H1 (cell line): ENCODE measurements around the gene DYNLL1. TPM values are rescaled to one million over a fixed set of nuclear protein-coding genes. Genes with fewer than 3 reads are reported as not detected.

ENCODE experiments used
- CTCF ChIA-PET: fragments of 300-600 bp; sonication (Branson Sonifier 250); formaldehyde crosslinking; loops from one replicate; lab custom pipeline; 2021; ENCODE audit not compliant: partially characterized antibody; lab: Charles Lee
- POLR2A ChIA-PET: fragments of 300-600 bp; sonication (Branson Sonifier 250); formaldehyde crosslinking; loops from one replicate; lab custom pipeline; 2021; ENCODE audit warnings: inconsistent platforms; ENCODE audit not compliant: partially characterized antibody; lab: Charles Lee
- DNase-seq, 2 experiments: peaks; one replicate each; pipeline versions ENCODE4 v3.0.0 to v3.0.0-alpha.2; 2010 to 2022; ENCODE audit warnings: low spot score in 2 of 2, low read depth in 1 of 2, mixed read lengths in 1 of 2
- FAIRE-seq: peaks from 2 replicates; lab custom pipeline; 2011; peaks lifted over from hg19 to GRCh38; lab: Jason Lieb, UNC
- H2AFZ ChIP-seq: 2 replicates; pipeline ENCODE4 v1.8.1; 2012; ENCODE audit warnings: low read length, inconsistent platforms
- H2AK5ac ChIP-seq: 2 replicates; pipeline ENCODE4 v1.6.1; 2013; ENCODE audit warnings: low read depth, low read length
- H2BK120ac ChIP-seq: replicated peaks from 2 replicates; pipeline ENCODE3; 2013; ENCODE audit warnings: low read depth, low read length, inconsistent platforms
- H2BK12ac ChIP-seq: 2 replicates; pipeline ENCODE4 v1.6.1; 2013; ENCODE audit warnings: low read depth, low read length
- H2BK15ac ChIP-seq: 2 replicates; pipeline ENCODE4 v1.6.1; 2013; ENCODE audit warnings: low read length
- H2BK20ac ChIP-seq: 2 replicates; pipeline ENCODE4 v1.6.1; 2013; ENCODE audit warnings: low read length
- H2BK5ac ChIP-seq: 2 replicates; pipeline ENCODE4 v1.6.1; 2013; ENCODE audit warnings: low read depth, low read length
- H3K14ac ChIP-seq: 2 replicates; pipeline ENCODE4 v1.6.1; 2013; ENCODE audit warnings: inconsistent platforms; ENCODE audit not compliant: insufficient read length
- H3K18ac ChIP-seq: 2 replicates; pipeline ENCODE4 v1.6.1; 2013; ENCODE audit warnings: low read length; ENCODE audit errors: extremely low read depth
- H3K23ac ChIP-seq: 2 replicates; pipeline ENCODE4 v1.6.1; 2013; ENCODE audit warnings: inconsistent platforms; ENCODE audit not compliant: insufficient read length
- H3K23me2 ChIP-seq: 2 replicates; pipeline ENCODE4 v1.6.1; 2013; ENCODE audit warnings: low read depth, low read length
- H3K27ac ChIP-seq: 2 replicates; pipeline ENCODE4 v1.6.1; 2011; ENCODE audit warnings: low read depth, low read length, inconsistent platforms
- H3K27me3 ChIP-seq, 4 experiments: replicated peaks in 1 of 4; 1 replicate in 1 of 4; 2 replicates in 3 of 4; pipeline versions ENCODE4 v1.6.1 to v1.8.1; 2011 to 2013; ENCODE audit warnings: low read length in 3 of 4, mild to moderate bottlenecking in 3 of 4, inconsistent platforms in 2 of 4, mixed read lengths in 2 of 4, moderate library complexity in 1 of 4; ENCODE audit not compliant: control insufficient read depth in 3 of 4, insufficient read depth in 3 of 4; ENCODE audit errors: extremely low read depth in 1 of 4
- H3K36me3 ChIP-seq, 4 experiments: 2 replicates each; pipeline versions ENCODE4 v1.6.1 to v1.8.1; 2011 to 2013; ENCODE audit warnings: mild to moderate bottlenecking in 4 of 4, low read length in 3 of 4, moderate library complexity in 2 of 4, control low read depth in 1 of 4, inconsistent platforms in 1 of 4; ENCODE audit not compliant: insufficient read depth in 4 of 4, control insufficient read depth in 2 of 4
- H3K4ac ChIP-seq: replicated peaks from 2 replicates; pipeline ENCODE3; 2013; ENCODE audit warnings: low read length, low read depth, mixed read lengths, inconsistent platforms; ENCODE audit not compliant: insufficient read length
- H3K4me1 ChIP-seq, 4 experiments: replicated peaks in 1 of 4; 1 replicate in 1 of 4; 2 replicates in 3 of 4; pipeline versions ENCODE4 v1.6.1 to v1.8.1; 2011 to 2013; ENCODE audit warnings: low read length in 3 of 4, inconsistent platforms in 2 of 4, mixed read lengths in 1 of 4; ENCODE audit not compliant: insufficient read depth in 4 of 4, control insufficient read depth in 3 of 4
- H3K4me2 ChIP-seq, 2 experiments: 2 replicates each; pipeline versions ENCODE4 v1.6.1 to v1.8.1; 2011 to 2013; ENCODE audit warnings: low read depth in 2 of 2, low read length in 2 of 2, control low read depth in 1 of 2, inconsistent platforms in 1 of 2, mild to moderate bottlenecking in 1 of 2; ENCODE audit not compliant: insufficient read depth in 1 of 2
- H3K4me3 ChIP-seq, 4 experiments: fragments of 200-600, 300-600 bp in 1 of 4; sonication (generic), shearing (Covaris generic), sonication (Bioruptor Twin) in 1 of 4; 2 replicates each; pipeline versions ENCODE4 v1.5.1 to v1.8.1; 2011 to 2016; ENCODE audit warnings: low read length in 4 of 4, low read depth in 3 of 4, control low read depth in 2 of 4, inconsistent platforms in 2 of 4, mild to moderate bottlenecking in 2 of 4, mixed read lengths in 1 of 4, moderate library complexity in 1 of 4; ENCODE audit not compliant: insufficient read depth in 2 of 4; ENCODE audit errors: extremely low read depth in 1 of 4
- H3K56ac ChIP-seq: replicated peaks from 2 replicates; pipeline ENCODE3; 2013; ENCODE audit warnings: low read depth, mild to moderate bottlenecking, mixed read lengths, low read length, inconsistent platforms; ENCODE audit not compliant: insufficient read length
- H3K79me1 ChIP-seq: 2 replicates; pipeline ENCODE4 v1.6.1; 2013; ENCODE audit warnings: low read depth, low read length, control low read depth
- H3K79me2 ChIP-seq, 2 experiments: 2 replicates each; pipeline versions ENCODE4 v1.6.1 to v1.8.1; 2012 to 2013; ENCODE audit warnings: low read length in 2 of 2, mild to moderate bottlenecking in 2 of 2, inconsistent platforms in 1 of 2; ENCODE audit not compliant: insufficient read depth in 2 of 2, control insufficient read depth in 1 of 2
- H3K9ac ChIP-seq, 4 experiments: replicated peaks in 1 of 4; 1 replicate in 1 of 4; 2 replicates in 3 of 4; pipeline versions ENCODE4 v1.6.1 to v1.8.1; 2011 to 2013; ENCODE audit warnings: low read depth in 3 of 4, low read length in 3 of 4, control low read depth in 2 of 4, mild to moderate bottlenecking in 2 of 4, moderate library complexity in 2 of 4, inconsistent platforms in 1 of 4; ENCODE audit errors: extremely low read depth in 1 of 4
- H3K9me3 ChIP-seq, 2 experiments: 2 replicates each; pipeline versions ENCODE4 v1.6.1 to v1.8.1; 2012 to 2013; ENCODE audit warnings: mild to moderate bottlenecking in 2 of 2, moderate library complexity in 2 of 2, control low read depth in 1 of 2, inconsistent platforms in 1 of 2, low read depth in 1 of 2, low read length in 1 of 2, mixed read lengths in 1 of 2; ENCODE audit not compliant: insufficient read depth in 2 of 2
- H4K20me1 ChIP-seq, 2 experiments: replicated peaks in 1 of 2; 2 replicates each; pipeline versions ENCODE3 to v1.8.1; 2011 to 2013; ENCODE audit warnings: inconsistent platforms in 2 of 2, low read length in 2 of 2, mild to moderate bottlenecking in 1 of 2; ENCODE audit not compliant: insufficient read depth in 2 of 2, control insufficient read depth in 1 of 2
- H4K5ac ChIP-seq: 2 replicates; pipeline ENCODE4 v1.6.1; 2013; ENCODE audit warnings: low read length, low read depth, mixed read lengths, inconsistent platforms; ENCODE audit not compliant: insufficient read length
- H4K8ac ChIP-seq: 2 replicates; pipeline ENCODE4 v1.8.0; 2013; ENCODE audit warnings: mild to moderate bottlenecking, moderate library complexity, low read length, inconsistent platforms; ENCODE audit not compliant: insufficient read depth; ENCODE audit errors: extremely low read depth
- H4K91ac ChIP-seq: replicated peaks from 2 replicates; pipeline ENCODE3; 2013; ENCODE audit warnings: low read length, mixed read lengths, inconsistent platforms; ENCODE audit not compliant: insufficient read length
- BCL11A ChIP-seq, 2 experiments: IDR thresholded peaks; one replicate each; pipeline ENCODE4 v1.6.1; 2011; ENCODE audit warnings: low read depth in 2 of 2, low read length in 2 of 2, mild to moderate bottlenecking in 2 of 2
- CREB1 ChIP-seq: IDR thresholded peaks from 2 replicates; pipeline ENCODE4 v1.6.1; 2012; ENCODE audit warnings: inconsistent platforms
- FOSL1 ChIP-seq: IDR thresholded peaks from 2 replicates; pipeline ENCODE4 v1.6.1; 2011; ENCODE audit warnings: mild to moderate bottlenecking, low read depth, low read length, moderate library complexity; ENCODE audit not compliant: insufficient read depth
- JUN ChIP-seq: IDR thresholded peaks from 2 replicates; pipeline ENCODE4 v1.6.1; 2011; ENCODE audit warnings: low read depth, mild to moderate bottlenecking, improper control_type of control experiment, low read length
- MAX ChIP-seq: IDR thresholded peaks from 2 replicates; pipeline ENCODE4 v1.6.1; 2012; ENCODE audit warnings: inconsistent platforms
- POLR2AphosphoS5 ChIP-seq: IDR thresholded peaks from 2 replicates; pipeline ENCODE4 v1.6.1; 2011; ENCODE audit warnings: low read depth, low read length
- RFX5 ChIP-seq: IDR thresholded peaks from 2 replicates; pipeline ENCODE4 v1.6.1; 2011; ENCODE audit warnings: low read depth, low read length, improper control_type of control experiment, borderline replicate concordance
- TAF7 ChIP-seq: optimal IDR thresholded peaks from 2 replicates; pipeline ENCODE3; 2011; ENCODE audit warnings: low read depth, mild to moderate bottlenecking, inconsistent platforms, low read length, moderate library complexity, borderline replicate concordance
- TBP ChIP-seq: IDR thresholded peaks from 2 replicates; pipeline ENCODE4 v1.6.1; 2011; ENCODE audit warnings: low read depth, low read length, improper control_type of control experiment
- USF2 ChIP-seq: IDR thresholded peaks from 2 replicates; pipeline ENCODE4 v1.6.1; 2011; ENCODE audit warnings: low read length, improper control_type of control experiment
- WGBS, 2 experiments: shearing (Covaris generic) in 1 of 2; methylation state at CpG; one replicate each; pipeline versions ENCODE4 v1.1.6 to v1.1.7; 2013 to 2015; ENCODE audit warnings: low lambda C conversion rate in 2 of 2, mixed read lengths in 2 of 2, inconsistent platforms in 1 of 2, low coverage in 1 of 2, missing lambda C conversion rate in 1 of 2; ENCODE audit not compliant: insufficient replicate concordance in 2 of 2, insufficient coverage in 1 of 2, insufficient read length in 1 of 2; ENCODE audit errors: extremely low coverage in 1 of 2, missing lambda C conversion rate in 1 of 2; 5-methylcytosine and 5-hydroxymethylcytosine counted together
- polyA plus RNA-seq, 7 experiments: library from polyadenylated mRNA; depleted of rRNA in 3 of 7; stranded (reverse) in 5 of 7; unstranded in 2 of 7; fragments of >200 nt in 5 of 7; fragments of 200-250 nt in 2 of 7; gene quantifications; 1 replicate in 5 of 7; 2 replicates in 1 of 7; 4 replicates in 1 of 7; pipeline versions ENCODE4 v1.2.1 to v1.2.3, GENCODE V29; 2011 to 2013; ENCODE audit warnings: missing spikeins in 2 of 7, mixed read lengths in 2 of 7
- total RNA-seq: library from RNA; stranded (reverse); fragmentation: NEBNext Ultra II Directional; extraction: Animal tissue kit (Norgen Biotek cat#: 25700); gene quantifications from 2 replicates; pipeline ENCODE4 v1.2.1, GENCODE V29; 2021

The DYNLL1 gene
- total and polyA plus RNA-seq, 2 of the 8 experiments (the other 6 are each of a cell fraction or from before 2014, with no cell fraction given) = 423 to 488 TPM

- FAIRE-seq = no peak
- POLR2A ChIA-PET = interaction anchor here (0.6 to 18.7 kb wide), 18 partner anchors 9 to 274 kb away, joined by 3 to 365 read pairs (median 5); partner anchors contain the start of genes COQ5, DYNLL1, GATC and PLA2G1B
- no peak for TF ChIP-seq BCL11A (IDR thresholded peaks at IDR 0.05; ENCODE audit: low read depth in 2 of 2, low read length in 2 of 2)
- TF ChIP-seq MAX = peak; percentile 12
- TF ChIP-seq JUN = no peak
- TF ChIP-seq USF2 = no peak
- peak; percentile 67 for TF ChIP-seq TBP
- TF ChIP-seq FOSL1 = no peak
- TF ChIP-seq TAF7 = peak; percentile 68
- peak; percentile 23 for TF ChIP-seq CREB1
- no peak for TF ChIP-seq RFX5
- peak; percentile 78 for TF ChIP-seq POLR2AphosphoS5
Measured at GRCh38 chr12:120469450-120470149, 26.3 kb upstream of the DYNLL1 start, which contains the start of gene SRSF9. TSS of gene SRSF9 (minus strand) at chr12:120469748. CDS start at chr12:120469609, 139 bp downstream.

More at GRCh38 chr12:120469450-120470149, 26.3 kb upstream of the DYNLL1 start, which contains the start of gene SRSF9:
- Histone ChIP-seq H3K23ac (no peak within 1 kb of the TSS), H2BK20ac (no peak within 1 kb of the TSS), H3K79me2 (peaks cover 0 to 44% of the 10 kb centered on the region in 2 experiments; a peak in 3 of 4 replicates), H2BK15ac (peak within 1 kb of the TSS; percentile 95; the same call in 1 of the 2 replicates), H3K9ac (peak within 1 kb of the TSS; percentile 69 to 96 (median 94)), H4K91ac (peak within 1 kb of the TSS; percentile 99), H2BK12ac (peak within 1 kb of the TSS; percentile 85; the same call in 1 of the 2 replicates), H3K56ac (peak within 1 kb of the TSS; percentile 97), H3K4me2 (peak within 1 kb of the TSS; percentile 78 to 83), H3K27me3 (no peaks in the 10 kb centered on the region), H4K20me1 (peaks cover 10 to 13% of the 10 kb centered on the region in 2 experiments), H3K4ac (peak within 1 kb of the TSS; percentile 95), H4K8ac (peak within 1 kb of the TSS; percentile 90), H3K36me3 (peaks cover 9 to 18% (median 12%) of the 10 kb centered on the region in 4 experiments; a peak in 7 of 8 replicates), H3K9me3 (no peaks in the 10 kb centered on the region), H3K18ac (peak within 1 kb of the TSS; percentile 98), H3K14ac (no peak within 1 kb of the TSS), H2AK5ac (no peak within 1 kb of the TSS), H3K27ac (peak within 1 kb of the TSS; percentile 96), H4K5ac (peak within 1 kb of the TSS; percentile 96), H2AFZ (peak within 1 kb of the TSS; percentile 47; the same call in 1 of the 2 replicates), H3K79me1 (no peaks in the 10 kb centered on the region; the same call in 1 of the 2 replicates), H3K23me2 (peaks cover 5% of the 10 kb centered on the region), H2BK5ac (peak within 1 kb of the TSS; percentile 98), H2BK120ac (no peak within 1 kb of the TSS), H3K4me3 (peak within 1 kb of the TSS; percentile 76 to 97 (median 78)), H3K4me1 (peaks cover 0 to 5% (median 0%) of the 10 kb centered on the region in 4 experiments; a peak in 2 of 7 replicates)
- WGBS, 2 experiments = 1% methylated on average over 74 of the region's 88 CpGs; no CpG with 5 or more reads in 1 of the 2 experiments
- peak; percentile 89 to 99 for DNase-seq
- CTCF ChIA-PET = interaction anchor here (0.7 to 9.3 kb wide), 16 partner anchors 10 to 135 kb away, joined by 3 to 152 read pairs (median 5); partner anchors contain the start of genes COX6A1, DYNLL1, GATC and TRIAP1
